PC-3 (cell line): ENCODE data around the gene CD44. TPM values are rescaled to one million over a fixed set of nuclear protein-coding genes. Genes with fewer than 3 reads are reported as not detected.

Source experiments
- ATAC-seq: fragments of 200-7000 bp; cut with Tn5 transposase; 2 replicates; pipeline ENCODE4 v1.9.1; 2020; ENCODE audit warnings: mild to moderate bottlenecking, moderate library complexity
- BruUV-seq: library from RNA; stranded (reverse); fragments of 400-500 nt; replicated peaks from 2 replicates; lab custom pipeline; 2021; lab: Mats Ljungman, UMichigan
- CTCF ChIA-PET: fragments of 300-600 bp; sonication (Branson Sonifier 250); formaldehyde crosslinking; loops from one replicate; lab custom pipeline; 2022; ENCODE audit warnings: antibody characterized with exemption; lab: Charles Lee
- POLR2A ChIA-PET: fragments of 300-600 bp; sonication (Branson Sonifier 250); formaldehyde crosslinking; loops from one replicate; lab custom pipeline; 2022; ENCODE audit warnings: antibody characterized with exemption; ENCODE audit not compliant: unreplicated experiment; lab: Charles Lee
- DNase-seq: peaks from one replicate; pipeline ENCODE4 v3.0.0-alpha.2; 2015
- H2AFZ ChIP-seq: fragments of 300-600 bp; sonication (generic); 2 replicates; pipeline ENCODE4 v1.6.0; 2016; ENCODE audit warnings: antibody characterized with exemption, low read length
- H3F3A ChIP-seq: fragments of 300-600 bp; sonication (generic); one replicate; pipeline ENCODE4 v1.6.0; 2017; ENCODE audit warnings: antibody characterized with exemption, low read length, control low read depth, mild to moderate bottlenecking; ENCODE audit not compliant: unreplicated experiment
- H3K27ac ChIP-seq: fragments of 300-600 bp; sonication (generic); 2 replicates; pipeline ENCODE4 v1.5.1; 2016; ENCODE audit warnings: mild to moderate bottlenecking, low read length
- H3K27me3 ChIP-seq: fragments of 300-600 bp; sonication (generic); 2 replicates; pipeline ENCODE4 v1.6.1; 2016; ENCODE audit warnings: low read length, mixed read lengths
- H3K36me3 ChIP-seq: fragments of 300-600 bp; sonication (generic); 2 replicates; pipeline ENCODE4 v1.6.1; 2016; ENCODE audit warnings: low read depth, mixed run types, low read length, mixed read lengths
- H3K4me1 ChIP-seq: fragments of 300-600 bp; sonication (generic); 2 replicates; pipeline ENCODE4 v1.5.1; 2016; ENCODE audit warnings: low read length; ENCODE audit not compliant: insufficient read depth
- H3K4me2 ChIP-seq: fragments of 300-600 bp; sonication (generic); 2 replicates; pipeline ENCODE4 v1.6.0; 2016; ENCODE audit warnings: low read length
- H3K4me3 ChIP-seq: fragments of 300-600 bp; sonication (generic); 2 replicates; pipeline ENCODE4 v1.5.1; 2016; ENCODE audit warnings: mild to moderate bottlenecking, low read length, mixed read lengths
- H3K79me2 ChIP-seq: fragments of 300-600 bp; sonication (generic); 2 replicates; pipeline ENCODE4 v1.6.1; 2017; ENCODE audit warnings: low read length, mixed read lengths
- H3K9ac ChIP-seq: fragments of 300-600 bp; sonication (generic); 2 replicates; pipeline ENCODE4 v1.6.0; 2016; ENCODE audit warnings: mild to moderate bottlenecking, low read length
- H3K9me2 ChIP-seq: fragments of 300-600 bp; sonication (generic); replicated peaks from 2 replicates; pipeline ENCODE4 v1.6.1; 2016; ENCODE audit warnings: mixed run types, low read length, mixed read lengths
- H3K9me3 ChIP-seq: fragments of 300-600 bp; sonication (generic); 2 replicates; pipeline ENCODE4 v1.6.1; 2016; ENCODE audit warnings: low read length, mixed read lengths
- H4K20me1 ChIP-seq: fragments of 300-600 bp; sonication (generic); 2 replicates; pipeline ENCODE4 v1.6.1; 2016; ENCODE audit warnings: low read length, mixed read lengths
- CTCF ChIP-seq: fragments of 300-600 bp; sonication (generic); conservative IDR thresholded peaks from 2 replicates; pipeline ENCODE4 v1.5.1; 2017; ENCODE audit warnings: antibody characterized with exemption, low read depth, mild to moderate bottlenecking, low read length
- EZH2 ChIP-seq: fragments of 300-600 bp; sonication (generic); IDR thresholded peaks from one replicate; pipeline ENCODE4 v1.6.1; 2017; ENCODE audit warnings: antibody characterized with exemption, mild to moderate bottlenecking, low read length; ENCODE audit not compliant: unreplicated experiment
- EZH2phosphoT487 ChIP-seq: fragments of 300-600 bp; sonication (generic); IDR thresholded peaks from 2 replicates; pipeline ENCODE4 v1.6.1; 2018; ENCODE audit warnings: mild to moderate bottlenecking, antibody characterized with exemption, low read length, borderline replicate concordance
- intact Hi-C: fragments of 100-400 bp; cut with micrococcal nuclease; formaldehyde crosslinking; loops from 2 replicates; pipeline ENCODE4 v1.9.0; 2023
- total RNA-seq: library from RNA; depleted of rRNA; stranded (reverse); fragments of >200 nt; gene quantifications from 2 replicates; pipeline ENCODE4 v1.2.3, GENCODE V29; 2014

The CD44 gene
- total RNA-seq, 1 experiment from 2014 or later = 181 TPM

GRCh38 chr11:35158701-35159510 is 19.9 kb downstream of the CD44 start:
- H3K9me2 ChIP-seq = no peaks in the 10 kb centered on the region
- no peak for DNase-seq
- no peak overlapping the region for H2AFZ ChIP-seq
- CTCF ChIA-PET = interaction anchor here (0.7 kb wide), 1 partner anchor 253 kb away, joined by 3 read pairs; no protein-coding TSS in a partner anchor
- H3K27ac ChIP-seq = no peak overlapping the region
- no peak overlapping the region for H3K4me2 ChIP-seq
- peaks cover 100% of the 10 kb centered on the region for H3K79me2 ChIP-seq
- H3K9ac ChIP-seq = no peak overlapping the region
- H3K4me3 ChIP-seq = no peak overlapping the region
- BruUV-seq = no TSS peak
- ATAC-seq = no peak
- H3F3A ChIP-seq = no peaks in the 10 kb centered on the region
- intact Hi-C loops = no loop called here
- POLR2A ChIA-PET = interaction anchor here (0.6 kb wide), 1 partner anchor 18 kb away, joined by 9 read pairs; no protein-coding TSS in a partner anchor
- H3K9me3 ChIP-seq = no peaks in the 10 kb centered on the region
- peaks cover 67% of the 10 kb centered on the region for H3K36me3 ChIP-seq
- peaks cover 82% of the 10 kb centered on the region for H4K20me1 ChIP-seq
- peaks cover 21% of the 10 kb centered on the region for H3K4me1 ChIP-seq
- TF ChIP-seq EZH2phosphoT487 = no peak
- no peak for TF ChIP-seq CTCF
- TF ChIP-seq EZH2 = no peak
- H3K27me3 ChIP-seq = no peaks in the 10 kb centered on the region

- H3K4me1 ChIP-seq = peaks cover 36% of the 10 kb centered on the region
- no peaks in the 10 kb centered on the region for H3K27me3 ChIP-seq
- DNase-seq = no peak
- POLR2A ChIA-PET = interaction anchor here (0.6 kb wide), 1 partner anchor 12 kb away, joined by 4 read pairs; no protein-coding TSS in a partner anchor
- CTCF ChIA-PET = interaction anchor here (0.7 kb wide), 1 partner anchor 14 kb away, joined by 3 read pairs; no protein-coding TSS in a partner anchor
- peaks cover 59% of the 10 kb centered on the region for H3K36me3 ChIP-seq
- no peak for TF ChIP-seq CTCF
- TF ChIP-seq EZH2 = no peak
- BruUV-seq = no TSS peak
- no peaks in the 10 kb centered on the region for H3K9me3 ChIP-seq
- peaks cover 67% of the 10 kb centered on the region for H4K20me1 ChIP-seq
- no peaks in the 10 kb centered on the region for H3F3A ChIP-seq
- no peak overlapping the region for H3K9ac ChIP-seq
- peaks cover 100% of the 10 kb centered on the region for H3K79me2 ChIP-seq
- no peak for ATAC-seq
- H2AFZ ChIP-seq = no peak overlapping the region
- no peaks in the 10 kb centered on the region for H3K9me2 ChIP-seq
- no peak overlapping the region for H3K4me3 ChIP-seq
- intact Hi-C loops = no loop called here
- no peak overlapping the region for H3K4me2 ChIP-seq
- no peak overlapping the region for H3K27ac ChIP-seq
These were observed 21.4 kb downstream of the CD44 start for GRCh38 chr11:35160246-35160824.
